GM19468 (cell line): ENCODE measurements around the gene CRX.
"Not testable (repeated sequence)": the region's sequence is repeated elsewhere in the genome, so short reads cannot be mapped to it uniquely, and the experiment has no call there.

Source experiments
- ATAC-seq: cut with Tn5 transposase; IDR thresholded peaks from one replicate; pipeline ENCODE4 v1.9.1; 2021; ENCODE audit warnings: mild to moderate bottlenecking, moderate library complexity, moderate number of reproducible peaks; ENCODE audit not compliant: unreplicated experiment; ENCODE audit errors: extremely low read depth

The CRX gene

DNA sequence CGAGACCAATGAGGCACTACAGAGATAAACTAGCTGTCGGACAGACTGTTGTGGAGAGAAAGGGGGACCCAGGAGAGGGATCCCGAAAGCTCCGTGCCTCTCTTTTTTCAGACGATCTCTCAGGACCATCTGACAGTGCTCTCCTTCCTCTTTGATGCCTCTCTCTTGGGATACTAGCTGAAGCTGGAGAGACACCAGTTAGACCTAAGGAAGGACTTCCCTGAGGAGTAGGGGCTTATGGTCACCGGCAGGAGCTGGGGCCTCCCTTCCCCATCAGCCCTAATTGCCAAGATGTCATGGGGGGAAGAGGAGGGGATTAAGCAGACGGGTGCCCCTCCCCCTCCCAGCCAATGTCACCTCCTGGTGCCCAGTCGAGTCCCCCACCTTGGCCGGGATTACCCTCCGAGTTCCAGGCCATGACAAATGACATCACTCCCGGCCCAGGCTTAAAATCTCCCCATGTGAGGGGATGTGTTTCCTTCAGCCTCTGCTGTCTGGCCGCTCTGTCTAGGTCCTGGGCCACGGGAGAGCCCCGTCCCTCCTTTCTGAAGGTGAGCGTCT lies at the start of gene CRX:
CRX (plus strand) TSS at position 478 of the 561 bp plus-strand sequence. CDS start 12,507 bp downstream, outside the sequence.
- ATAC-seq = no peak

DNA sequence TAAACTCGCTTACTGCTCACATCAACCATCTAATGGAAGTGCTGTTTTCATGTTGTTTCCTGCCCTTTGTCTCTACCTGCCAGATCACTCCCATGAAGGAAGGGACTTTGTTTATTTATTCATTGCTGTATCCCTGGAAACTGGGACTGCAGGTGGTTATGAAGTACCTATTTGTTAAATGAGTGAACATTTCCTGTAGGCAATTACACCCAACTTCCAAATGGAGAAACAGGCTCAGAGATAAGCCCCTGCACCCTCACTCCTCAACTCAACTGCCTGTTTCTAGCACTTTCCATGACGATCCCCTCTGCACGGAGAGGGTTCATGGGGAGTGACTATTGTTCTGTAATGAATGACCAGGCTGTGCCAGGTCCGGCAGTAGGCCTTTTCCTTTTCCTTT lies 45.2 kb upstream of the CRX start:
- ATAC-seq = no peak

DNA sequence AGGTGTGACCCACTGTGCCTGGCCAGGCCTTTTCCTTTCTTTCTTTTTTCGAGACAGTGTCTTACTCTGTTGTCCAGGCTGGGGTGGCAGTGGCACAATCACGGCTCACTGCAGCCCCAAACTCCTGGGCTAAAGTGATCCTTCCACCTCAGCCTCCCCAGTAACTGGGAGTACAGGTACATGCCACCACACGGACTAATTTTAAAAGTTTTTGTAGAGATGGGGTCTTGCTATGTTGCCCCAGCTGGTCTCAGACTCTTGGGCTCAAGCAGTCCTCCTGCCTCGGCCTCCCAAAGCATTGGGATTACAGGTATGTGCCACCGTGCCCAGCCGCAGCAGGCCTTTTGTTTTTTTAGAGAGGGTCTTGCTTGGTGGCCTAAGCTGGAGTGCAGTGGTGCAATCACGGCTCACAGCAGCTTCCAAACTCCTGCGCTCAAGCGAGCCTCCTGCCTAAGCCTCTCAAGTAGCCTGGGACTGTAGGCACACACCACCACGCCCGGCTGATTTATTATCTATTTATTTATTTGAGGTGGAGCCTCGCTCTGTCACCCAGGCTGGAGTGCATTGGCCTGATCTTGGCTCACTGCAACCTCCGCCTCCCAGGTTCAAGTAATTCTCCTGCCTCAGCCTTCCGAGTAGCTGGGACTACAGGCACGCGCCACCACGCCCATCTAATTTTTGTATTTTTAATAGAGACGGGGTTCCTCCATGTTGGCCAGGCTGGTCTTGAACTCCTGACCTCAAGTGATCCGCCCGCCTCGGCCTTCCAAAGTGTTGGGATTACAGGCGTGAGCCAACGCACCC lies 44.3 kb upstream of the CRX start:
- not testable (repeated sequence) for ATAC-seq

DNA sequence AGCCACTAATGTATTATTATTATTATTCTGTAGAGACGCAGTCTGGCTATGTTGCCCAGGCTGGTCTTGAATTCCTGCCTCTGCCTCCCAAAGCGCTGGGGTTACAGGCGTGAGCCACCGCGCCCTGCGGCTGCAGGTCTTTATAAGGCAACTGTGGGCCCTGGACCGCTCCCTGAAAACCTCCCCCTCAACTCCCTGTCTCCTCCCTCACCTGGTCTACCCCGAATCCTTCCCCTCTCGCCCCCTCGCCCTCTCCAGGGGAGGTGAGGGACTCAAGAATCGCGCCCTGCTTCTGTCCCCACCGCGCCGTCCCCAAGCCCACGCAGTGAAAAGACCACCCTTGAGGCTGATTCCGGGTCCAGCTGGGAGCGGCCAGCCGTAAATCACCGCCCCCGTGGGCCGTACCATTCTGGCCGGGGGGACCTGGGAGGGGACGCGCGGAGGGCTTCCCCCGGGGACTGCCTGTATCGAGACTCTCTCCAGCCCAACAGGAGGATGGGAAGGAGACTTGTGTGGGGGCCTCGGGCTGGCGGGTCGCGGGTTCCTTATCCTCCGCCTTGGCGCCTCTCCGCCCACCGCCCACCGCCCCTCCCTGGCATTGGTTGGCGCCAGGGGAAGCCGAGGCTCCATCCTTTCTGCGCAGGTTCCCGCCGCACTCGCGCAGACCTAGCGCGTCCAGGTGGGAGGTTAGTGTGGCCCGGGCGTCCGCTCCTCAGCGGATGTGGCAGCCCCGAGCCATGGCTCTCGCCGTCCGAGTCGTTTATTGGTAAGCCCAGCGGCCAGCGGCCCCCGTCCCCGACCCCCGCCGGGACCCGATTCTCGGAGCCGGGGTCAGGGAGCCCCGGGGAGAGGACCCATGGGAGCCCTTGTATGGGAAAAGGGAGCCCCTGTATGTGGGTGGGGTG lies 43.4 kb upstream of the CRX start, which contains the start of gene SELENOW:
SELENOW (plus strand) TSS at position 655 of the 905 bp plus-strand sequence; CDS start at position 738, 83 bp downstream.
- no peak for ATAC-seq

DNA sequence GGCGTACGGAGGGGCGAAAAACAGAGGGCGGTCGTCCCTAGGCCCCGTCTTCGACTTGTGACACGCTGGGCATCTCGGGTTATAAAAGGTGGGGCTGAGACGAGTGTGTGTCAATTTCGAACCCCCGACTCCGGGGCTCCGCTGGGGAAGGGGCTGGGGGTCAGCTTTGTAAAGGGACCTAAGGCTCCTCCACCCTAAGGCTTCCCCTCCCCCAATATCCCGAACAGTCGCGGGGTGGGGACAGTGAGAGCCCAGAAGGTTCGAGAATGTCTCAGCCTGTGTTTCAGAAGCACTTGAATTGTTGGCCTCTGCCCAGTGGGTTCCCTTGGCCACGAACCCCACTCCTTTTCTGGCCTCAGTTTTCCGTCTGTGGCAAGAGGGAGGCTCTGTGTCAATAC lies 42.8 kb upstream of the CRX start:
- no peak for ATAC-seq

DNA sequence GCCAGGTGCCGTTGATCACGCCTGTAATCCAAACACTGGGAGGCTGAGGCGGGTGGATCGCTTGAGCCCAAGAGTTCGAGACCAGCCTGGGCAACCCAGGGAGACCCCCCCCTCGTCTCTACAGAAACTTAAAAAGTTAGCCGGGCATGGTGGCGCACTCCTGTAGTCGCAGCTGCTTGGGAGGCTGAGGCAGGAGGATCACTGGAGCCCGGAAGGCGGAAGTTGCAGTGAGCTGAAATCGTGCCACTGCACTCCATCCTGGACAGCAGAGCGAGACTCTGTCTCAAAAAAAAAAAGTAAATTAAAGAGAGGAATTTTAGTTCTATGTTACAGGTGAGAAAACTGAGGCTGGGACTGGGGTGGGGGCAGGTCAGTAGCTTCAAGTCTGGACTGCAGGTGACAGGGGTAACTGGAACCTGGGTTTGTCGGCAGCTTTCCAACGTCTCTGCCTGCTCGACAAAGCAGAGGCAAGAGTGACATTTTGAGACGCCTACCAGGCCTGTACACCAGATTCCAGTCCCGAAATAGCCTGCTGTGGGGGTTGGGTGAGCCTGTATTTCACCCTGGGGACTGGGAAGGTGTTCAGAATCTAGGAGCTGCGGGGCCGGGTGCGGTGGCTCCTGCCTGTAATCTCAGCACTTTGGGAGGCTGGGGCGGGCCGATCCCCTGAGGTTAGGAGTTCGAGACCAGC lies 42.1 kb upstream of the CRX start:
- no peak for ATAC-seq

DNA sequence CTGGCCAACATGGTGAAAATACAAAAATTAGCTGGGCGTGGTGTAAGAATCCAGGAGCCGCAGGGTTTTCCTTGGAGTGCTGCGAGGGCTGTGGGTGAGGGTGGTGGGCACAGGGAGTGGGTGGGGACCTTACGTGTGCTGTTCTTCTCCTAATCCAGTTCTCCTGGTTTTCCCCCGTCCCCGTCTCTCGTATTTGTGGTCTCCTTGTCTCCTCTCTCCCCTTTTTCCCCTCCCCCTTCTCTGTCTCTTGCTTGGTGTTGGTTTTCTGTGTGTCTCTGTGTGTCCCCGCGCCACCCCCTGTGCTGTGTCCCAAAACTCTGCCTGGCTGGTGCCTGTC lies 41.6 kb upstream of the CRX start:
- ATAC-seq = no peak

DNA sequence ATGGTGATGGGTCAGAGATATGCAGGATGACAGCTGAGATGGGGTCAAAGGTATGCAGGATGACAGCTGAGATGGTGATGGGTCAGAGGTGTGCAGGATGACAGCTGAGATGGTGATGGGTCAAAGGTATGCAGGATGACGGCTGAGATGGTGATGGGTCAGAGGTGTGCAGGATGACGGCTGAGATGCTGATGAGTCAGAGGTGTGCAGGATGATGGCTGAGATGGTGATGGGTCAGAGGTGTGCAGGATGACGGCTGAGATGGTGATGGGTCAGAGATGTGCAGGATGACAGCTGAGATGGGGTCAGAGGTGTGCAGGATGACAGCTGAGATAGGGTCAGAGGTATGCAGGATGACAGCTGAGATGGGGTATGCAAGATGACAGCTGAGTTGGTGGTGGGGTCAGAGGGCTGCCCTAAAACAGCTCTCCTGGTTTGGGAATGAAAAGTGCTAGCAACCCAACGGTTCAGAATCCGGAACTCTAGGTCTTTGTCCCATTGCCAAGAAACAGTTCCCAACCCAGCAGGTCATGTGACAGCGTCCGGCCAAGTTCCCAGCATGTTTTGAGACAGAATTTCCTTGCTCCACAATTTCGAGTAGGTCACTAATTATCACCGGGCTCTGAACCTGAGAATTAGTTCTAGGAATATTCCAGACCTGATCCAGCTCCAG lies 40.0 kb upstream of the CRX start:
- no peak for ATAC-seq

DNA sequence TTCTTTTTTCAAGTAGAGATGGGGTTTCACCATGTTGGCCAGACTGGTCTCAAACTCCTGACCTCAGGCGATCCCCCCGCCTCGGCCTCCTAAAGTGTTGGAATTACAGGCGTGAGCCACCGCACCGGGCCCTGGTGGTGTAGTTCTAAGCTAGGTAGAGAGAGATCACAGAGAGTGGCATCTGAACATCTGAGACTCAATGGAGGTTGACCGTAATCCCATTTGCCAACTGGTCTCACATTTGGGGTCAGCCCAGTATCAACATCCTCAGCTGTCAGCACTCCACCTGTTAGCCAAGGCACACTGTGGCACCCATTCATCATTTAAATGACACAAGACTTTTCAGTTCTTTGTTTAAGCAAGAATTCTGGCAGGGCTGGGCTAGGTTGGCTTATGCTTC lies 35.2 kb upstream of the CRX start:
- ATAC-seq = no peak

DNA sequence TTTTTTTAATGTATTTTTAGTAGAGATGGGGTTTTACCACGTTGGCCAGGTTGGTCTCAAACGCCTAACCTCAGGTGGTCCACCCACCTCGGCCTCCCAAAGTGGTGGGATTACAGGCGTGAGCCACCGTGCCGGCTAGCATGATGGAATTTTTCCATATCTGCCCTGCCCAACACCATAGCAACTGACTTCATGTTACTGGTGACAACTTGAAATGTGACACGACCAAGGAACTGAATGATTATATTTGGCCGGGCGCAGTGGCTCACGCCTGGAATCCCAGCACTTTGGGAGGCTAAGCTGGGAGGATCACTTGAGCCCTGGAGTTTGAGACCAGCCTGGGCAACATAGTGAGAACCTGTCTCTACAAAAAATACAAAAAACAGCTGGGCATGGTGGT lies 34.4 kb upstream of the CRX start:
- not testable (repeated sequence) for ATAC-seq

DNA sequence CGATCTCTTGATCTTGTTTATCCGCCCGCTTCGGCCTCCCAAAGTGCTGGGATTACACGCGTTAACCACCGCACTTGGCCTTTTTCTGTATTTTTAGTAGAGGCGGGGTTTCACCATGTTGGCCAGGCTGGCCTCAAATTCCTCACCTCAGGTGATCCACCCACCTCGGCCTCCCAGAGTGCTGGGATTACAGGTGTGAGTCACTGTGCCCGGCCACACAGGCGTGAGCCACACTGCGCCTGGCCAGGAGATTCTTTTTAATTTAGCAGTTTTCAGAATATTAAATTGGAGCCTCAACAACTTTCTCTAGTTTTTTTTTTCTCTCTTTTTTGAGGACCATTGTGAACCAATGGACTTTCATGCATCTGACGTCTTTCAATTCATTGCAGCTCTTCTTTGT lies 31.9 kb upstream of the CRX start:
- ATAC-seq = not testable (repeated sequence)

DNA sequence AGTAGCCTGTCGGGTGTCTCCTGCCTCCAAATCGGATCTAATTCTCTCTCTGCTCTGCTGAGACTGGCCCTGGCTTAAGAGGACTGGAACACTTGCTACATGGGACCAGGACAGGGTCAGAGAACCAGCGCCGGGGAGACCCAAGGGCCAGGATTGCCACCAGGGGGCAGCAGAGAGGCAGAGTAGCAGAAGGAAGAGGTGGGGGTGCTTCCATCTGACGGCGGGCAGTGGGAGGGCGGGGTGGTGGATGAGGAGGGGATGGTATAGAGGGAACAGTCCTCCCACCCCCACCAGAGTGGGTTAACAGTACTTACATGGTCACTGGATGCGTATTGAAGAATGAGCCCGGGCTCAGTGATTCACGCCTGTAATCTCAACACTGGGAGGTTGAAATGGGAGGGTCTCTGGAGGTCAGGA lies 31.3 kb upstream of the CRX start:
- ATAC-seq = no peak

DNA sequence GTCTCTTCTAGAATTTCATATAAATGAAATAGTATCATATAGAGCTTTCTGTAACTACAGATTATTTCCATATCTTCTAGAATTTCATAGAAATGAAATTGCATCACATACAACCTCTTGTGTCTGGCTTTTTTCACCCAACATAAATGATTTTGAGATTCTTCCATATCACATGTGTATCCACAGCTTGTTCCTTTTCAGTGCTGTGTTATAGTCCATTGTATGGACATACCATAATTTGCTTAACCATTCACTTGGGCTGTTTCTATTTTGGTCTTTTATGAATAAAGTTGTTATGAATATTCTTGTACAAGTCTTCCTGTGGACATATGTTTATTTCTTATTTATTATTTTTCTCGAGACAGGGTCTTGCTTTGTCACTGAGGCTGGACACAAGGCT lies 29.1 kb upstream of the CRX start:
- ATAC-seq = no peak

DNA sequence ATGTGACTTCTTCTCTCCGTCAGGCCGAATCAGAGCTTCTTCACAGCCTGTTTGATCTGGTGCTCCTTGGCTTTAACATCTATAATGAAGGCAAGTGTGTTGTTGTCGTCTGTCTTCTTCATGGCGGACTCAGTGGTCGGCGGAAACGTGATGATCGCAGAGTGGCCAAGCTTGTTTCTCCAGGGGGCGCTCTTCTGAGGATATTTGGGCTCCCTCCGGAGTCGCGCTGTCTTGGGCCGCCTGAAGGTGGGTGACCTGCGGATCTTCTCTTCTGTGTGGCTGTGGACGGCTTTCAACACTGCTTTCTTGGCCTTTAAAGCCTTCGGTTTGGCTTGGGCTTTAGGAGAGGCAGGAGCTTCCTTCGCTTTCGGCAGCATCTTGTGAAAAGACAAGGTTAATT lies 27.2 kb upstream of the CRX start:
- ATAC-seq = no peak

DNA sequence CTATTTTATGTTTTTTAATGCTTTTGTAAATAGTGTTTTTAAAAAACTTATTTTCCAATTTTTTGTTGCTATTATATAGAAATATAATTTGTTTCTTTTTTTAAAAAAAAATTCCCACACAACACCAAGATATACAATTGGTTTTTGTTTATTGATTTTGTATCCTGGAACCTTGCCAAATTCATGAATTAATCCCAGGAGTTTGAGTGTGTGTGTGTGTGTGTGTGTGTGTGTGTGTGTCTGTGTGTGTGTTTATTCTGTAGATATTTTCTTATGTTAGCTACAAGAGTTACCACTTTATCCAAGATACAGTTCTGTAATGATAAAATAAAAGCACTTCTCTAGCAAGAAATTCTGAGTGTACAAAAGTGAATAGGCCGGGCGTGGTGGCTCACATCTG lies 25.0 kb upstream of the CRX start:
- ATAC-seq = no peak

DNA sequence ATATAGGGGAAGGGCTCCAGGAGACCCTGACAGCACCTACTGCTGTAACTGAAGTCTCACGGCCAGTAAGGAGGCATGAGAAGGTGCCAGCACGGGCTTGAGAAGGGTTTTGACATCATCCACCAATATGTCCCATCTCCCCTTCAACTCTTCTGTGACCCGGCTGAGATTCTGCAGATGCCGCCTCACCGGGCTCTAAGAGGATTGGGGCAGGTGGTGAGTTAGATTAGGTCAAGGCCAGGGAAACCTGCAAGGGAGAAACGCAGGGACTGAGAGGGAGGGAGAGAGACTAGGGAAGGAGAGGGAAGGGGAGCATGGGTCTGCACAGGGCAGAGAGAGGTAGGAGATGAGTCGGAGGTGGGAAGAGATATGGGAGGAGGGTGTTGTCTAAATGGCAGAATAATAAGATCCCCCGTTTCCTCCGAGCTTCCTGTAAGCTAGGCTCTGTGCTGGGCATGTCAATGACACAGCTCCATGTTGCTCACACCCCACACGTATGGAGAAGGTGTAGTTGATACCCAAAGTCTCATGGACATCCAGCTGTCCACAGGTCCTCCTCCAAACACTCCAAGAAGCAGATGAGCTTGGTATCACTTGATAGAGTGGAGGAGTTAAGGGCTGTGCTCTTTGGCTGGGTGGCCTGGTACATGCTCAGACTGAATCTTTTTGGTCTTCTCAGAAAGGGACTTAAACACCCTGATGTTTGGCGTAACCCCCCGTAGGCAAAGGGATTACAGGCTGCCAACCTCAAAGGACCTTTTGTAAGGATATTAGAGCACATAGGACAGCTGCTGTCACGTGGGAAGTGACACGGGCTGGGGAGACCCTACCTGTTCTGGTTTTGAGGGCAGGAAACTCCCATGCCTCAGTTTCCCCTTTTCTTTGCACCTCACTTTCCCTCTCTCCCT lies 23.5 kb upstream of the CRX start:
- ATAC-seq = no peak

DNA sequence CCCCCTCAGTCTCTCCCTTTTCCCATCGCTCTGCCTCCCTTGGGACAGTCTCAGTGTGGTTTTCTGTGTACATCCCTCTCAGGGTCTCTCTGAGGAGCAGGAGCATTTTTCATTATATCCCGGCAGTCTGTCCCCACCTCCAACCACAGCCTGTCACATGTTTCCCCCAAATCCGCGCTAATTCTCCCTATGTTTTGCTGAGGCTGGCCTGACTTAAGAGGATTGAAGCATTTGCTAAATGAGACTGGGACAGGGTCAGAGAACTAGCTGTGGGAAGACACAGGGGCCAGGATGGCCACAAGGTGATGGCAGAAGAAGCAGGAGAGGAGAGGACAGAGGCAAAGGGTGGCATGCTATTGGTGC lies 22.9 kb upstream of the CRX start:
- no peak for ATAC-seq

DNA sequence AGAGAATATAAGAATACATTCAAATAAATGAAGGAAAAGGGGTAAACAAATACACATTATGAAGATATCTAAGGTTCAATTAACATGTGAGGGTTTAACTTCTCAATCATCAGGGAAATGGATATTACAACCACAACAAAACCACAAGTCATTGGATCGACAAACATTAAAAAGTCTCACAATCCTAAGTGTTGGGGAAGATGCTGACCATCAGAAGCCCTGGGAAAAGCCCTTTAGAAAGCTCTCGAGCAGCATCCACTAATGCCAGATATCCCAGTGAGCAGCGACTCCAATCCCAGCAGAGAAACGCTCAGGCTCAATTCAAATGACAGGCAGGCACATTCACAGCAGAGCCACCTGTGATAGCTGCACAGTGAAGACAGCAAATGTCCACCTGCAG lies 20.5 kb upstream of the CRX start:
- ATAC-seq = no peak

DNA sequence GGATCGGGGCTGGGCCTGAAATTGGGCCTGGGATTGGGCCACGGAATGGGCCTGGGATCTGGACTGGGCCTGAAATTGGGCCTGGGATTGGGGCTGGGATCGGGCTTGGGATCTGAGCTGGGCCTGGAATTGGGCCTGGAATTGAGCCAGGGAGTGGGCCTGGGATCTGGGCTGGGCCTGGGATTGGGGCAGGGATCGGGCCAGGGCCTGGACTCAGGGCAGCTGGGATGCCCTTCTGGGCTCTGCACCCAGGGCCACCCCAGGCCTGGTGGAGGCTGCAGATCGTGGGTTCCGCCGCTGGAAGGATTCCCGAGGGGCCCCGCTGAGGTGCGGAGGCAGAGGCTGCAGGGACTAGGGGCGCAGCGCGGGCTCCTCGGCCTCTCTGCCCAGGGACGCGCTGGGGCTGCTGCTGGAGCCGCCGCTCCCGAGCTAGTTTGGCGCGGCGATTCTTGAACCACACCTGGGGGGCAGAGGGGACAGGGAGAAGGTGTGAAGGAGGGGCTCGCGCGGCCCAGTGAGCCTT lies 19.2 kb upstream of the CRX start:
- no peak for ATAC-seq
